Limb (tissue), 2 donors: ENCODE data around the gene CLASP2.
"Not testable (repeated sequence)": the region's sequence is repeated elsewhere in the genome, so short reads cannot be mapped to it uniquely, and the experiment has no call there.

Experiments
- DNase-seq, 2 donors: peaks; one replicate each; pipeline ENCODE4 v3.0.0-alpha.2; 2016; ENCODE audit errors: extremely low spot score in 2 of 2

Gene CLASP2

DNA sequence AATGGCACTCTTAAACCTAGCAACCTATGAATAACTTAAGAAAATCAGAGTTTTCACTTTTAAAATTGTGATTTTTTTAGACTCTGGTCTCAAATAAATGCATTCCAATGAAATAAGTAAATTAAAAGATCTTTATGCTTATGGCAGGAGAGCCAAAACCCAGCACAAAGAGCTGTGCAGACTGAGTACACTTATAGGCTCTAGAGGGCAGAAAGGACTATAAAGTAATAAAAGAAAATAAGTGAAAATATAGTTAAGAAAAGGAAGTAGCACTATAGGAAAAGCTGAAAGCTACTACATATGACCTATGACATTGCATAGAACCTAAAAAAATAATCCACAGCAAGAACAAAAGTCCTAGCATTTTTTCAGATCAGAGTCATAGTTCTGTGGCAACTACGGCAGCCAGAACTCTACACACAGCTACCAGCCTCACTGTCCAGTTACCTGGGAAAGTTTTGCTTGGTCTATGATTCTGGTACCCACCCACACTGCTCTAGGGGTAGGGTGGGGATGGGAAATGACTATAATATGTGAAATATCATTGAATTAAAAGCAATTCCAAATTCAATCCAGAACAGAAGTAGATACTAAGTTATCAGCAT is 30.5 kb downstream of the CLASP2 start:
- DNase-seq: no peak

DNA sequence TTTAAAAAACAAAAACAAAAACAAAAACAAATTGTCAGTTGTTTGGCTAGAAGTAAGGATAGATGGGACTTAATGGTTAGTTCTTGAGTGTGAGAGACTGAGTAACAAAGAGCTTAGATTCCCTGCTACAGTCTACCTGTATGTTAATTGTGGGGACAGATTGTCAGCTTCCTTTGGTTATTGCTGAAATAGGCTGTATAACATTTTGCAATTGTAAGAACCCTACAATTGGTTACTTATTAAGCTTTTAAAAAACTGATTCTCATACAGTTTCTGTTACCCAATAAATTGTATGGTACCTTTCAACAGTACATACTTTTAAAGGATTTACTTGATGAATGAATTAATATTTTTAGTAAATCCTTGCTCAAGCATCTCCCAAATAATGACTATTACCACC is 35.3 kb downstream of the CLASP2 start:
- DNase-seq: no peak

GRCh38 chr3:33681667-33682066 is 36.4 kb downstream of the CLASP2 start:
- no peak for DNase-seq

- DNase-seq: no peak
Measured at GRCh38 chr3:33678073-33678472, 40.0 kb downstream of the CLASP2 start.

GRCh38 chr3:33673436-33673835 is 44.6 kb downstream of the CLASP2 start:
- not testable (repeated sequence) for DNase-seq

DNA sequence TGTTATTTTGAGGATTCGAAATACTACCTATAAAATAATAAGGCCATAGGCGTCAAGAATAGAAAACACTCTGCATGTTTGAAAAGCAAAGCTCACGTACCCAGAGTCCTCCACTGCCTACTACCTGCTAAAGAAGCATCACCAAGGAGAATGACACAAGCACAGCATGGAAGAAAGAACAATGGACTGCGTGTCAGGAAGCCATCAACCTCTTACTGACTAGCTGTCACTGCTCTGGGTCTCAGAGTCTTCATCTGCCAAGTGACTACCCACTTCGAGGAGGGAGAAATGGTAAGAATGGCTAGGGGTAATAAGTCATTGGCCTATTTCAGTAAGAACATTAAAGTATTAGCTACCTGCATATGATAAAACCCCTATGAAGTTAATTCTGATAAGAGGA is 49.4 kb downstream of the CLASP2 start:
- DNase-seq: no peak

GRCh38 chr3:33665294-33665693 is 52.8 kb downstream of the CLASP2 start:
- no peak for DNase-seq

- DNase-seq: no peak
Measured at GRCh38 chr3:33664195-33664594, 53.9 kb downstream of the CLASP2 start.

GRCh38 chr3:33663042-33663441 is 55.0 kb downstream of the CLASP2 start:
- DNase-seq: no peak

DNA sequence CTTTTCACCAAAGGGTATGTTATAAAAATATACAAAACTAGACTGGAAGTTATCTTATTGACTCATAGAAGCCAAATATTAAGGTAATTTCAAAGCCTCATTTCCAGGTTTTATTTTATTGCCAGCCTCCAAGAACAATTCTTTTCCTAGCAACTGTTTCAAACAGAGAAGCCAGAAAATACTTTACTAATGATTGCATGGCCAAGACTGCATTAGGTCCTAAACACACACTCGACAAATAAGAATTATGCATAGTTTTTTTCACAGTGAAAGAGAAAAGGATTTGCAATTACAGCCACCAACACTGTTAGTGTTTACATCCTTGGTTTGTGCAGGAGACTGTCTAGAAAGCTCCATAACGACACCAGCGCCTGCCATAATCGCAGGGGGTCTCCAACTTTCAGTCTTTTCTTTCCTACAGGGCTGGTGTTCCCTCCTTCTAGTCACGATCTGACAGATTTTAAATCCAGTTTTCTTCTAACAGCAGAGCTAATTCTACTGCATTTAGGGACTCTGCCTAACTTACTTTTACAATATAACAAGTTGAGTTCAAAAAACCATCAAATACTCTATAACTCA is 58.1 kb downstream of the CLASP2 start:
- DNase-seq: no peak

- peak; percentile 79 to 88 for DNase-seq
Measured at GRCh38 chr3:33658991-33659848, 58.8 kb downstream of the CLASP2 start.

GRCh38 chr3:33658621-33658990 is 59.4 kb downstream of the CLASP2 start:
- DNase-seq: no peak

GRCh38 chr3:33658039-33658438 is 60.0 kb downstream of the CLASP2 start:
- no peak for DNase-seq

DNA sequence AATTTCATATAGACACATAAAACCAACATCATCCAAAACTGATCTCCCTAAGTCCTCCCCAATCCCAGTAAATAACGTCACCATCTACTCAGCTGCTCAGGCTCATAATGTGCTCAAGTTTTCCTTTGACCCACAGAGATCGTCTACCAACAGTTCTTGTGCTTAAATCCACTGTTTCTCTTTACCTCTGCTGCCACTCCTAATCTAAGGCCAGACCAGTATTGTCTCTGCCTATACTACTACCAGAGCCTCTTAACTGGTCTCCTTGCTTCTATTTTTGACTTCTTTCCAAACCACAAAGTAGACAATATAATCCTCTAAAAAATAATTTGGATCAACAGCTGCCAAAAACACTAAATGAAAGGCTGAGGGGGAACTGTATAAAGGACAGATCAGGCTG is 65.3 kb downstream of the CLASP2 start:
- no peak for DNase-seq

DNA sequence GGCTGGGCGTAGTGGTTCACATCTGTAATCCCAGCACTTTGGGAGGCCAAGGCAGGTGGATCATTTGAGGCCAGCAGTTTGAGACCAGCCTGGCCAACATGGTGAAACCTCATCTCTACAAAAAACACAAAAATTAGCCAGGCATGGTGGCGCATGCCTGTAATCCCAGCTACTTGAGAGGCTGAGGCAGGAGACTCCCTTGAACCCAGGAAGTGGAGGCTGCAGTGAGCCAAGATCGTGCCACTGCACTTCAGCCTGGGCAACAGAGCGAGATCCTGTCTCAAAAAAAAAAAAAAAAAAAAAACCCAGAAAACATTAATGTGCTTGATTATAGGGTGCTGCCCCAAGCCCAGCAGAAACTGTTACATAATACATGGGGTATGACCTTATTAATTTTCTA is 67.0 kb downstream of the CLASP2 start:
- DNase-seq: not testable (repeated sequence)

DNA sequence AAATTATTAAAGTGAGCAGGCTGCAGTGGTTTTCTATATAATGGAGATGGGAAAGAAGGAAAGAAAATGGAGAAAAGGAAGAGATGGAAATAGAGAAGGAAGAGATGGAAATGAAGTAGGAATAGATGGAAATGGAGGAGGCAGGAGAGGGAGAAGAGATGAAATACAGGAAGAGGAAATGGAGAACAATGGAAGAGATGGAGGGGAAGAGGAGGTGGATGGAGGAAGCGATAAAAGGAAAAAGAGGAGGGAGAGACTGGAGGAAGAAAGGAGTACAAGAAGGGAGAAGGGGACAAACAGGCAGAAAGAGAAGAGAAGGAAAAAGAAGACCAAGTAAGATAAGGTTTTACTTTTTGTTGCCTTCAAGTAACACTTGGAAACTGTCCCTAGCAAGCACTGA is 67.6 kb downstream of the CLASP2 start:
- DNase-seq: no peak

GRCh38 chr3:33648793-33649192 is 69.3 kb downstream of the CLASP2 start:
- no peak for DNase-seq

DNA sequence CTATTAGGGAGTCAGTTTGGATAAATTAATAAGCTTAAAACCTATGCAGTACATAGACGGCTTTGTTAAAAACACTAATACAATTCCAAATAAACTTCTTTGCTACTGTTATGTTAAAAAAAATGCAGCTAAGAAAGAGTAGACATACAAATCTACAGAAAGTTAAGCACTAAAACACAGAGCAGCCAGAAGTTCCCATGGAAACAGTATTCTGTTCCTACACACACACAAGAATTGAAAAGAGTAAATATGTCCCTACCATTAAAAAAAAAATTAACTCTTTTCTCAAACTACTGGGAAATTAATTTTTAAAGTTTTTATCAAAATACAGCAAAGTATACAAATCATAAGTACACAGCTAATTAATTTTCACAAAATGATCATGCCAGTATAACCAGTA is 71.6 kb downstream of the CLASP2 start:
- DNase-seq: peak in 1 of 2 donors; percentile 9

- DNase-seq: peak; percentile 34 to 39
Measured at GRCh38 chr3:33645060-33645647, 72.9 kb downstream of the CLASP2 start.

DNA sequence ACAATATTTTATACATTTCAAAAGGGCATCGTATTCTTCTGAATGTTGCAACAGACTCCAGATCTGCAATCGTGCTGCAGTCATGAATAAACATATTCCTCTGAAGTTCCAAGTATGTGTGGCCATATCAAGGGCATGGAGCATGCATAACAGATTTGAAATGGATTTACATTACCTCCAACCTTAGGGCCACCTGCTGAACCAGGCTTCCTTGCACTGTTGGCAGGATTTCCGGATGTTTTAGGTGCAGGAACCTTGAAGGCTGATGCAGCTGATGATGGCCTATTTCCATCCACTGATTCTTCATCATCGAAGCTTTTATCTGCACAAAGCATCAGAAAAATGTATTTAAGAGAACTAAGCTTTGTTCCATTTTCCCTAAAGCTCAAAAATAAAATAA is 73.5 kb downstream of the CLASP2 start:
- no peak for DNase-seq

GRCh38 chr3:33642806-33643205 is 75.2 kb downstream of the CLASP2 start:
- no peak for DNase-seq

DNA sequence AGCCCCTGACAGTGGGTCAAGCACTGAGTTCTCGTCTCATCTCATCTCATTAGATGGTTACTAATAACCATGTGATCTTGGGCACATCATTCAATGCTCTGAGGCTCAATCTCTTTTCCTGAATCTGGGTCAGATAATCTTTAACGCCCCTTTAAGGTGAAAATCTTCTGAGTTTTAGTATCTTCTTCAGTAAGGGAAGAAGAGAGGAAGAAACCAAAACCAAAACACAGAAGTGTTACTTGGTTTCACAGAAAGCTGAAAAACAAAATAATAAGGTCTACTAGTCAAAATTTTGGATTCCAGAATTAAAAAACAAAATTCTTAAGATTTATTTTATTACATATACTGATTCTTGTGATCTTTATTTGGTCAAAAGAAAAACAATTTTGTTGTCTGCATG is 78.2 kb downstream of the CLASP2 start:
- no peak for DNase-seq
